ENCODE data around the gene ADARB2.

ADARB2 gene

GRCh38 chr10:1378473-1378872 lies 358.9 kb downstream of the ADARB2 start:
- TF ChIP-seq CTCF (IDR thresholded peaks at IDR 0.05; ENCODE audit: low read depth, low read length): no peak
- no peak for DNase-seq (ENCODE audit: extremely low read depth, low read depth)

GRCh38 chr10:1377740-1378397 lies 359.5 kb downstream of the ADARB2 start:
- no peak for DNase-seq (ENCODE audit: extremely low read depth, low read depth)
- TF ChIP-seq CTCF (IDR thresholded peaks at IDR 0.05; ENCODE audit: low read depth, low read length): no peak

- no peak for TF ChIP-seq CTCF (IDR thresholded peaks at IDR 0.05; ENCODE audit: low read depth, low read length)
Measured at GRCh38 chr10:1377231-1377630, 360.1 kb downstream of the ADARB2 start.

GRCh38 chr10:1376384-1376945 lies 360.9 kb downstream of the ADARB2 start:
- DNase-seq (ENCODE audit: extremely low read depth, low read depth): no peak
- TF ChIP-seq CTCF (IDR thresholded peaks at IDR 0.05; ENCODE audit: low read depth, low read length): no peak

More at GRCh38 chr10:1377231-1377630, 360.1 kb downstream of the ADARB2 start:
- no peak for DNase-seq (ENCODE audit: extremely low read depth, low read depth)

- no peak for TF ChIP-seq CTCF (IDR thresholded peaks at IDR 0.05; ENCODE audit: low read depth, low read length)
- DNase-seq (ENCODE audit: extremely low read depth, low read depth): no peak
Measured at GRCh38 chr10:1375346-1376170, 361.8 kb downstream of the ADARB2 start.

- no peak for TF ChIP-seq CTCF (IDR thresholded peaks at IDR 0.05; ENCODE audit: low read depth, low read length)
- DNase-seq (ENCODE audit: extremely low read depth, low read depth): no peak
Measured at GRCh38 chr10:1374511-1375345, 362.6 kb downstream of the ADARB2 start.
